HFF-Myc (cell line): ENCODE results near the gene UBXN4.
"Not testable (repeated sequence)": the region's sequence is repeated elsewhere in the genome, so short reads cannot be mapped to it uniquely, and the experiment has no call there.

ENCODE experiments used
- DNase-seq: peaks from one replicate; pipeline ENCODE4 v3.0.0-alpha.2; 2011; ENCODE audit warnings: low read depth; ENCODE audit errors: extremely low read depth
- H3K4me3 ChIP-seq: replicated peaks from 2 replicates; pipeline ENCODE4 v1.5.1; 2011; ENCODE audit warnings: low read depth, mild to moderate bottlenecking, control low read depth, low read length
- TF ChIP-seq, protein P1 (sequence below): IDR thresholded peaks from 2 replicates; pipeline ENCODE4 v1.5.1; 2012; ENCODE audit warnings: mild to moderate bottlenecking, low read depth, low read length, control low read depth; ENCODE audit errors: missing control alignments

Gene UBXN4

DNA sequence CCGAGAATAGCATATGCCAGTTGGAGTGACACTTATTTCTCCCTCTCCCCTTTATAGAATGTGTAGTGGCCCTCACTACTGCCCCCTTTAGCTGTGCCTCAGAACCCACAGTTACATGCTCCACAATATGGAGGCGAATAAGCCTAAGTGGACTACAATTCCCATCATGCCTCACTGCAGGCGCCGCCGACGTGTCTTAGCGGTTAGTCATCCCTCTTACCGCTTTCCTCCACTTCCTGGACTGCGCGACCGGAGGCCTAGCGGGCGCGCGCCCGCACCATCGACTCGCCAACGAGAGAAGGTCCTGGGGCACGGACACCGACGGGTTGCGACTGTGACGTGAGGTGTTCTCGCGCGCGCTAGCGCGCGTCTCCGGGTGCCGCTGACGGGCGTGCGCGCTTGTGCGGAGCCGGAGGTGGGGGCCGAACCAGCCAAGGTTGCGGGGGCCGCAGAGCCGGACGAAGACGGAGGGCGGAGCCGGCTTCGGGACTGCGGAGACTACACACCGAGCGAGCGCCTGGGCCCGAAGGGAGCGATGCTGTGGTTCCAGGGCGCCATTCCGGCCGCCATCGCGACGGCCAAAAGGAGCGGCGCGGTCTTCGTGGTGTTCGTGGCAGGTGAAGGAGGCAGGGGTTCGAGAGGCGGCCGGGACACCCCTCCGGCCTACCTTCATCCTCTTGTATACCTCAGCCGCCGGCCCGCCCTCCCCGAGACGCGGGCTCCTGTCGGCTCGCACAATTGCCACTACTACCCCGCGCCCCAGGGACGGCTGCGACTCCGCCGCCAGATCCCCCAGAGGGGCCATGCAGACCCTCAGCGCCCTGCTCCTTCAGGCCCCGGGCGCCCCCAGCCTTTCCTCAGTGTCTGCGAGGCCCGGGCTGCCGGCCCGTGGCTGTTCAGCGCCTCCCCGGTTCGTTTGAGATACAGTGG lies at the start of gene UBXN4:
UBXN4 (plus strand) TSS at position 461 of the 930 bp plus-strand sequence; CDS start at position 536, 75 bp downstream.
- H3K4me3 ChIP-seq: peak within 1 kb of the TSS; percentile 67
- TF ChIP-seq, protein P1, sequence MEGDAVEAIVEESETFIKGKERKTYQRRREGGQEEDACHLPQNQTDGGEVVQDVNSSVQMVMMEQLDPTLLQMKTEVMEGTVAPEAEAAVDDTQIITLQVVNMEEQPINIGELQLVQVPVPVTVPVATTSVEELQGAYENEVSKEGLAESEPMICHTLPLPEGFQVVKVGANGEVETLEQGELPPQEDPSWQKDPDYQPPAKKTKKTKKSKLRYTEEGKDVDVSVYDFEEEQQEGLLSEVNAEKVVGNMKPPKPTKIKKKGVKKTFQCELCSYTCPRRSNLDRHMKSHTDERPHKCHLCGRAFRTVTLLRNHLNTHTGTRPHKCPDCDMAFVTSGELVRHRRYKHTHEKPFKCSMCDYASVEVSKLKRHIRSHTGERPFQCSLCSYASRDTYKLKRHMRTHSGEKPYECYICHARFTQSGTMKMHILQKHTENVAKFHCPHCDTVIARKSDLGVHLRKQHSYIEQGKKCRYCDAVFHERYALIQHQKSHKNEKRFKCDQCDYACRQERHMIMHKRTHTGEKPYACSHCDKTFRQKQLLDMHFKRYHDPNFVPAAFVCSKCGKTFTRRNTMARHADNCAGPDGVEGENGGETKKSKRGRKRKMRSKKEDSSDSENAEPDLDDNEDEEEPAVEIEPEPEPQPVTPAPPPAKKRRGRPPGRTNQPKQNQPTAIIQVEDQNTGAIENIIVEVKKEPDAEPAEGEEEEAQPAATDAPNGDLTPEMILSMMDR: peak; percentile 63
- DNase-seq: peak; percentile 94

DNA sequence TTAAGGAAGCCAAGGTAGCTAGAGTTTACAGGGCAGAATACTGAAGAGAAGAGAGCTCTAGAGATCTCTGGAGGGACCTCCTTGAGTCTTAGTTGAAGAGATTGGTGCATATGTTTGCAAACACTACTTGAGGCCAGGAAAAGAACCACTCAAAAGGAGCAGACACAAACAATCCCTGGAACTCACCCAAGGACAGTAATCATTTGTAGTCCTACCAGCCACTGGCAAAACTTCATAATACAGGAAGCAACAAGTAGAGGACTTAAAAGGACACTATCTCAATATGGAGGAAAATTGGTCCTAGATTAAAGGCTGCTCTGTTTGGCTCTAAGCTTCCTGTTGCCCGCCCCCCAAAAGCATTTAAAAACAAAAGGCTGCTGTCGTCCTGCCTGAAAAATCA lies 46.9 kb upstream of the UBXN4 start:
- DNase-seq: no peak
- TF ChIP-seq, protein P1: no peak
- no peak overlapping the region for H3K4me3 ChIP-seq

- TF ChIP-seq, protein P1: no peak
- no peak for DNase-seq
- no peak overlapping the region for H3K4me3 ChIP-seq
Measured at GRCh38 chr2:135698838-135699237, 42.8 kb upstream of the UBXN4 start.

DNA sequence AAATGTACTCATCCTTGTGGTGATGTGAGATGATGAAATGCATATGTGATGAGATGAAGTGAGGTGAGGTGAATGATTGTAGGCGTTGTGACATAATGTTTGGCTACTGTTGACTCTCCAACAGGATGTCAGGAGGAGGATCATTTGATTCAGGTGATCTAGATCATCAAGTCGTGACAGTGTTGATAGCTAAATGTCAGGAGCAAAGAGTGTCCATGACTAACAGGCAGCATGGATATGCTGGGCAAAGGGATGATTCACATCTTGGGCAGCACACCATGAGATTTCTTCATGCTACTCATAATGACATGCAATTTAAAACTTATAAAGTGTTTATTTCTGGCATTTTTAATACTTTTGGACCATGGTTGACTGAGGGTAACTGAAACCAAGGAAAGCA lies 40.2 kb upstream of the UBXN4 start:
- no peak for DNase-seq
- no peak overlapping the region for H3K4me3 ChIP-seq
- TF ChIP-seq, protein P1: no peak

DNA sequence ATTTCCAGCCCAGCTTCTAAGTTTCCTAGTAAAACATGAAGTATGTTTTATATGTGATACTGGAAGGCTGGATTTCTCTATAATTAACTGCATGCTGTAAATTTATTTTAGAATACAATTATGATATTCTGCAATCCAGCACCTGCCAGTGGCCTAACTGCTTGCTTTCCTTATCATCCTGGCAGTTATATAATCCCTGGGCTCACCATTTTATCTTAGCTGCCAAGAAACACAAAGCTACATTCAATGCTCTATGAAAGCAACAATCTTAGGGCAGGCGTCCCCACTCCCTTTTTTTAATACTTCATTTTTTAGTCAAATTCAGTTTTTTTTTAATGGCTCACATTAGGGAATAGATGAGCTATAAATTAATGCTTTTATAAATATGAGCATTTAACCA lies 38.4 kb upstream of the UBXN4 start:
- no peak overlapping the region for H3K4me3 ChIP-seq
- TF ChIP-seq, protein P1: no peak
- no peak for DNase-seq

- not testable (repeated sequence) for DNase-seq
Measured at GRCh38 chr2:135704075-135704474, 37.6 kb upstream of the UBXN4 start.

DNA sequence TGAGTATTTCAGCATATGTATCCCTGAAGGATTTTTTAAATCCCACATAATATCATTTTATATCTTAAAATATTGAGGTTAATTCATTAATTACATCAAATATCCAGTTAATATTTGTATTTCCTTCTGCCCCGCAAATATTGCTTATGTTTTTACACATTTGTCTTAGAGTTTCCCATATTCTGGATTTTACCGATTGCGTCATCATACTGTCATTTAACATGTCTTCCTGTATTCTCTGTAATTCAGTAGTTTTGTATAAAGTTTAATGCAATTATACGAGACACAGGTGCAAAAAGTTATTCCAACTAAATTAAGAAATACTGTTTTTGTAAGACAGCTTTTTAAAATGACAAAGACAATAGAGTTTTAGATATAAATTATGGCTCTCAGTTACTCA lies 33.5 kb upstream of the UBXN4 start:
- no peak for DNase-seq
- no peak overlapping the region for H3K4me3 ChIP-seq
- TF ChIP-seq, protein P1: no peak

More at GRCh38 chr2:135704075-135704474, 37.6 kb upstream of the UBXN4 start:
- not testable (repeated sequence) for H3K4me3 ChIP-seq
